Astrocyte (in vitro differentiated cells and primary cell): Measurements from ENCODE around the gene PEX26. TPM values are rescaled to one million over a fixed set of nuclear protein-coding genes. Genes with fewer than 3 reads are reported as not detected.
"Not testable (repeated sequence)": the region's sequence is repeated elsewhere in the genome, so short reads cannot be mapped to it uniquely, and the experiment has no call there.

ENCODE experiments used
- DNase-seq: peaks from one replicate; pipeline ENCODE4 v3.0.0-alpha.2; 2010; ENCODE audit warnings: low read depth
- FAIRE-seq: peaks from 2 replicates; lab custom pipeline; 2011; peaks lifted over from hg19 to GRCh38; lab: Jason Lieb, UNC
- H2AFZ ChIP-seq: 2 replicates; pipeline ENCODE4 v1.6.0; 2012; ENCODE audit warnings: low read depth, low read length, inconsistent platforms
- H3K27ac ChIP-seq: 2 replicates; pipeline ENCODE4 v1.5.1; 2011; ENCODE audit warnings: low read depth, low read length, inconsistent platforms
- H3K27me3 ChIP-seq: 2 replicates; pipeline ENCODE4 v1.6.0; 2011; ENCODE audit warnings: low read length, inconsistent platforms; ENCODE audit not compliant: insufficient read depth
- H3K36me3 ChIP-seq: 2 replicates; pipeline ENCODE4 v1.5.1; 2011; ENCODE audit warnings: low read length, inconsistent platforms; ENCODE audit not compliant: insufficient read depth
- H3K4me1 ChIP-seq: 2 replicates; pipeline ENCODE4 v1.5.1; 2011; ENCODE audit warnings: low read length, inconsistent platforms; ENCODE audit not compliant: insufficient read depth
- H3K4me2 ChIP-seq: 2 replicates; pipeline ENCODE4 v1.6.0; 2012; ENCODE audit warnings: low read length, inconsistent platforms
- H3K4me3 ChIP-seq: 2 replicates; pipeline ENCODE4 v1.5.1; 2011; ENCODE audit warnings: low read depth, mild to moderate bottlenecking, low read length, inconsistent platforms; ENCODE audit not compliant: insufficient read depth
- H3K79me2 ChIP-seq: 2 replicates; pipeline ENCODE4 v1.6.0; 2012; ENCODE audit warnings: mild to moderate bottlenecking, low read length, inconsistent platforms; ENCODE audit not compliant: insufficient read depth
- H3K9ac ChIP-seq: 2 replicates; pipeline ENCODE4 v1.6.0; 2012; ENCODE audit warnings: mild to moderate bottlenecking, low read length, inconsistent platforms
- H3K9me3 ChIP-seq: 2 replicates; pipeline ENCODE4 v1.5.1; 2012; ENCODE audit warnings: low read depth, mild to moderate bottlenecking, low read length, inconsistent platforms; ENCODE audit not compliant: insufficient read depth
- H4K20me1 ChIP-seq: 2 replicates; pipeline ENCODE4 v1.6.0; 2012; ENCODE audit warnings: low read length, inconsistent platforms; ENCODE audit not compliant: insufficient read depth
- H3K27ac Mint-ChIP-seq: one replicate; pipeline ENCODE4 v1.8.0; 2021; ENCODE audit warnings: mild to moderate bottlenecking, mixed read lengths; ENCODE audit not compliant: unreplicated experiment
- H3K27me3 Mint-ChIP-seq: one replicate; pipeline ENCODE4 v1.8.0; 2021; ENCODE audit warnings: low read depth, mixed read lengths; ENCODE audit not compliant: unreplicated experiment
- H3K36me3 Mint-ChIP-seq: one replicate; pipeline ENCODE4 v1.8.0; 2021; ENCODE audit warnings: low read depth, mixed read lengths; ENCODE audit not compliant: unreplicated experiment
- H3K4me1 Mint-ChIP-seq: one replicate; pipeline ENCODE4 v1.8.0; 2021; ENCODE audit warnings: low read depth, mixed read lengths; ENCODE audit not compliant: unreplicated experiment
- H3K4me3 Mint-ChIP-seq: one replicate; pipeline ENCODE4 v1.8.0; 2021; ENCODE audit warnings: mild to moderate bottlenecking, moderate library complexity, mixed read lengths; ENCODE audit not compliant: unreplicated experiment
- H3K9me3 Mint-ChIP-seq: one replicate; pipeline ENCODE4 v1.8.0; 2021; ENCODE audit warnings: mild to moderate bottlenecking, mixed read lengths; ENCODE audit not compliant: unreplicated experiment
- EZH2 ChIP-seq: IDR thresholded peaks from 2 replicates; pipeline ENCODE4 v1.6.1; 2012; ENCODE audit warnings: mild to moderate bottlenecking, low read length, inconsistent platforms; ENCODE audit not compliant: insufficient read depth
- total RNA-seq: library from RNA; stranded (reverse); gene quantifications from 2 replicates; pipeline ENCODE4 v1.2.1, GENCODE V29; 2021
- TF ChIP-seq, protein P1 (sequence below): IDR thresholded peaks from 2 replicates; pipeline ENCODE4 v1.5.1; 2011; ENCODE audit warnings: low read depth, mild to moderate bottlenecking, inconsistent platforms, low read length, moderate library complexity; ENCODE audit not compliant: insufficient read depth

The PEX26 gene
- total RNA-seq, 1 donor from 2014 or later: 41.9 TPM

DNA sequence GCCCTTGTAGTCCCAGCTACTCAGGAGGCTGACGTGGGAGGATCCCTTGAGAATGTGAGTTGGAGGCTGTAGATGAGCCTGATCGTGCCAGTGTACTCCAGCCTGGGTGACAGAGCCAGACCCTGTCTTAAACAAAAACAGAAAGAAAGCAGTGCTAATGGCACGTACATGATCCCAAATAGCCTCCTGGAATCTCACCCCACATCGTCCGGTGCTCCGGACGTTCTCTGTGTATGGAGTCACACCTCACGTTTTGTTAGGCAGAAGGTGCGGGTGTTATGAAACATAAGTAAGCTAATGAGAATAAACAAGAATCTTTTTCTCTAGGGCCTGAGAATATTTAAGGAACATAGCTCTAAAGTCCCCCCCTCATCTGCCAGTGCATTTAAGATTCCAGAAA, 29.7 kb upstream of the PEX26 start:
- no peak overlapping the region for H3K27ac ChIP-seq
- FAIRE-seq (no peak), DNase-seq (no peak)
- no peaks in the 10 kb centered on the region for H4K20me1 ChIP-seq
- peaks cover 1% of the 10 kb centered on the region for H3K9me3 Mint-ChIP-seq
- H3K9me3 ChIP-seq: no peaks in the 10 kb centered on the region
- no peaks in the 10 kb centered on the region for H3K79me2 ChIP-seq
- H3K4me3 ChIP-seq: no peak overlapping the region
- peaks cover 3% of the 10 kb centered on the region for H3K27me3 Mint-ChIP-seq
- H2AFZ ChIP-seq: no peak overlapping the region
- H3K4me3 Mint-ChIP-seq: no peak overlapping the region
- no peak overlapping the region for H3K9ac ChIP-seq
- H3K27me3 ChIP-seq: no peaks in the 10 kb centered on the region
- no peaks in the 10 kb centered on the region for H3K36me3 Mint-ChIP-seq
- H3K4me1 Mint-ChIP-seq: peaks cover 5% of the 10 kb centered on the region
- no peak overlapping the region for H3K27ac Mint-ChIP-seq
- H3K36me3 ChIP-seq: no peaks in the 10 kb centered on the region
- H3K4me1 ChIP-seq: peaks cover 9% of the 10 kb centered on the region
- TF ChIP-seq, protein P1, sequence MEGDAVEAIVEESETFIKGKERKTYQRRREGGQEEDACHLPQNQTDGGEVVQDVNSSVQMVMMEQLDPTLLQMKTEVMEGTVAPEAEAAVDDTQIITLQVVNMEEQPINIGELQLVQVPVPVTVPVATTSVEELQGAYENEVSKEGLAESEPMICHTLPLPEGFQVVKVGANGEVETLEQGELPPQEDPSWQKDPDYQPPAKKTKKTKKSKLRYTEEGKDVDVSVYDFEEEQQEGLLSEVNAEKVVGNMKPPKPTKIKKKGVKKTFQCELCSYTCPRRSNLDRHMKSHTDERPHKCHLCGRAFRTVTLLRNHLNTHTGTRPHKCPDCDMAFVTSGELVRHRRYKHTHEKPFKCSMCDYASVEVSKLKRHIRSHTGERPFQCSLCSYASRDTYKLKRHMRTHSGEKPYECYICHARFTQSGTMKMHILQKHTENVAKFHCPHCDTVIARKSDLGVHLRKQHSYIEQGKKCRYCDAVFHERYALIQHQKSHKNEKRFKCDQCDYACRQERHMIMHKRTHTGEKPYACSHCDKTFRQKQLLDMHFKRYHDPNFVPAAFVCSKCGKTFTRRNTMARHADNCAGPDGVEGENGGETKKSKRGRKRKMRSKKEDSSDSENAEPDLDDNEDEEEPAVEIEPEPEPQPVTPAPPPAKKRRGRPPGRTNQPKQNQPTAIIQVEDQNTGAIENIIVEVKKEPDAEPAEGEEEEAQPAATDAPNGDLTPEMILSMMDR: no peak
- no peak for TF ChIP-seq EZH2
- H3K4me2 ChIP-seq: peak overlapping the region; percentile 42

DNA sequence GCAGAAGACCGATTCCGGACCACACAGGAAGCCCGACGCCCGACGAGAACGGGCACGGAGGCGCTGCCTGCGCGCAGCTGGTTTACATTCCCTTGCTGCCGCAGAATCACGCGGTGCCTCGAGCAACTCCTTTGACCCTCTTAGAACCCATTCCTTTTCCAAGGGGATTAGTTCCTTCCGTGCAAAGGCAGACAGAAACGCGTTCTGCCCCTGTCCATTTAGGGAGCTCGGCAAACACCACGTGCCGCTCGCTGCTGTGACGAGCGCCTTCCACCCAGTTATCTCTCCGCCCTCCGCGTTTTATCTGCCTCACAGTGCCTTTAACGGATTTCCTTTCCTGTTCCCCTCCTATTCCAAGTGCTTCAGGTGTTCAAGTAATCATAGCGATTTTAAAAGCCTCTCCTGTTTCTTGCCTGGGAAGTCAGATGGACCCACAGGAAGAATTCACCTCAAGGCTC, 29.3 kb upstream of the PEX26 start:
- FAIRE-seq (no peak), DNase-seq (no peak)
- TF ChIP-seq EZH2: no peak
- TF ChIP-seq, protein P1: no peak
- Histone ChIP-seq H3K4me3 (no peak overlapping the region), H4K20me1 (no peaks in the 10 kb centered on the region), H3K9me3 (no peaks in the 10 kb centered on the region), H3K4me2 (peak overlapping the region; percentile 42), H3K27me3 (no peaks in the 10 kb centered on the region), H3K36me3 (no peaks in the 10 kb centered on the region), H3K79me2 (no peaks in the 10 kb centered on the region), H3K9ac (no peak overlapping the region), H2AFZ (peak overlapping the region; percentile 67), H3K4me1 (peaks cover 9% of the 10 kb centered on the region), H3K27ac (no peak overlapping the region)
- Mint-ChIP-seq H3K27me3 (peaks cover 3% of the 10 kb centered on the region), H3K36me3 (no peaks in the 10 kb centered on the region), H3K9me3 (peaks cover 1% of the 10 kb centered on the region), H3K27ac (peak overlapping the region; percentile 26), H3K4me3 (no peak overlapping the region), H3K4me1 (peaks cover 5% of the 10 kb centered on the region)

DNA sequence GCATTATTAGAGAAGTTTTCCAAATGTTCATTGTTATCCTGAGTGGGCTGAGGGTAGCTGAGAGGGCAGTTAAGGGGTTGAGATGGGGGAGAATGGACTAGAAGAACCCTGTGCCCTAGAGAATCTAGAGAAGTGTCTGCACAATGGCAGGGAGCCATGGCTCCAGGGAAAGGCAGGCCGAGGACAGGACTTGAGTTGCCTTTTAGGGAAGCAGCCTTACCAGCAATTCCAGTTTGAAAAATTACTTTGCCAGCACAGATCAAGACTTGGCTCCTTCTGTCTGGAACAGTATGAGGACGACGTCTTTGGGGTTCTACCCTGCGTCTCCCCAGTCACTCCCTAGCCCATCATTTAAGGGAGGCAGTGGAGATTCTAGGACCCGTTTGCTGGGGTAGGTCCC, 27.7 kb upstream of the PEX26 start:
- Mint-ChIP-seq H3K27ac (no peak overlapping the region), H3K4me3 (no peak overlapping the region), H3K27me3 (peaks cover 3% of the 10 kb centered on the region), H3K9me3 (peaks cover 1% of the 10 kb centered on the region), H3K36me3 (peaks cover 3% of the 10 kb centered on the region), H3K4me1 (no peaks in the 10 kb centered on the region)
- no peaks in the 10 kb centered on the region for H4K20me1 ChIP-seq
- no peaks in the 10 kb centered on the region for H3K9me3 ChIP-seq
- H3K9ac ChIP-seq: no peak overlapping the region
- H3K27me3 ChIP-seq: no peaks in the 10 kb centered on the region
- H3K4me2 ChIP-seq: no peak overlapping the region
- H3K4me1 ChIP-seq: no peaks in the 10 kb centered on the region
- no peak overlapping the region for H3K4me3 ChIP-seq
- FAIRE-seq (no peak), DNase-seq (no peak)
- H2AFZ ChIP-seq: no peak overlapping the region
- TF ChIP-seq, protein P1: no peak
- no peak for TF ChIP-seq EZH2
- H3K36me3 ChIP-seq: no peaks in the 10 kb centered on the region
- no peak overlapping the region for H3K27ac ChIP-seq
- no peaks in the 10 kb centered on the region for H3K79me2 ChIP-seq

DNA sequence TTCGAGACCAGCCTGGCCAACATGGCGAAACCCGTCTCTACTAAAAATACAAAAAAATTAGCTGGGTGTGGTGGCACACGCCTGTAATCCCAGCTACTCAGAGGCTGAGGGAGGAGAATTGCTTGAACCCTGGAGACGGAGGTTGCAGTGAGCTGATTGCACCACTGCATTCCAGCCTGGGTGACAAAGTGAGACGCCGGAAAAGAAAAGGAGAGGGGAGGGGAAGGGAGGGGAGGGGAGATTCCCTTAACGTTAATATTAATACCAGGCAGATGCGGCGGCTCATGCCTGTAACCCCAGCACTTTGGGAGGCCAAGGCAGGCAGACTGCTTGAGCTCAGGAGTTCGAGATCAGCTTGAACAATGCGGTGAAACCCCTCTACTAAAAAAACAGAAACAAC, 26.7 kb upstream of the PEX26 start:
- not testable (repeated sequence) for FAIRE-seq, H3K4me3 Mint-ChIP-seq, H3K4me3 ChIP-seq, H3K9ac ChIP-seq, H3K36me3 ChIP-seq, H3K4me1 Mint-ChIP-seq, H3K27ac ChIP-seq, H3K4me2 ChIP-seq, H2AFZ ChIP-seq, H3K9me3 Mint-ChIP-seq, H3K27me3 Mint-ChIP-seq, H3K79me2 ChIP-seq, H3K36me3 Mint-ChIP-seq, H3K27ac Mint-ChIP-seq, H3K4me1 ChIP-seq, H3K27me3 ChIP-seq, DNase-seq, H4K20me1 ChIP-seq, H3K9me3 ChIP-seq
